GM11168 (cell line): ENCODE data around the gene AMPD3.

Experiments used
- in situ Hi-C: fragments of 300-500 bp; cut with MboI; formaldehyde crosslinking; loops from one replicate; pipeline ENCODE4 v1.12.0; 2022; ENCODE audit warnings: low sequenced_read_pairs; ENCODE audit not compliant: unreplicated experiment

Gene AMPD3

DNA sequence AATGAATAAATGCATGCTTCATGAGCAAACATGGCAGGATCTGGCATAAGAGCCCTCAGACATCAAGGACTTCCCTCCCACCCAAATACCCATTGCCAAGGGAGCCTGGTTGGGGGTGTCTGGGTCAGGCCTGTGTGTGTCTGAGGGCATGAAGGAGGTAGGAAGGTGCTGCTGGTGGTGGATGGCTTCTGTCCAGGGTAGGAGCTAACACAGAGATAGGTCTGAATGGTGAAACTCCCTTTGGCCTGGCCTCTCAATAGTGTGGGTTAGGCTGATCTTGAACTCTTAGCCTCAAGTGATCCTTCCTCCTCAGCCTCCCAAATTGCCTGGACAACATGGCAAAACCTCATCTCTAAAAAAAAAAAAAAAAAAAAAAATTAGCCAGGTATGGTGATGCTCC is 2.8 kb downstream of the AMPD3 start:
- in situ Hi-C loops = no loop called here

DNA sequence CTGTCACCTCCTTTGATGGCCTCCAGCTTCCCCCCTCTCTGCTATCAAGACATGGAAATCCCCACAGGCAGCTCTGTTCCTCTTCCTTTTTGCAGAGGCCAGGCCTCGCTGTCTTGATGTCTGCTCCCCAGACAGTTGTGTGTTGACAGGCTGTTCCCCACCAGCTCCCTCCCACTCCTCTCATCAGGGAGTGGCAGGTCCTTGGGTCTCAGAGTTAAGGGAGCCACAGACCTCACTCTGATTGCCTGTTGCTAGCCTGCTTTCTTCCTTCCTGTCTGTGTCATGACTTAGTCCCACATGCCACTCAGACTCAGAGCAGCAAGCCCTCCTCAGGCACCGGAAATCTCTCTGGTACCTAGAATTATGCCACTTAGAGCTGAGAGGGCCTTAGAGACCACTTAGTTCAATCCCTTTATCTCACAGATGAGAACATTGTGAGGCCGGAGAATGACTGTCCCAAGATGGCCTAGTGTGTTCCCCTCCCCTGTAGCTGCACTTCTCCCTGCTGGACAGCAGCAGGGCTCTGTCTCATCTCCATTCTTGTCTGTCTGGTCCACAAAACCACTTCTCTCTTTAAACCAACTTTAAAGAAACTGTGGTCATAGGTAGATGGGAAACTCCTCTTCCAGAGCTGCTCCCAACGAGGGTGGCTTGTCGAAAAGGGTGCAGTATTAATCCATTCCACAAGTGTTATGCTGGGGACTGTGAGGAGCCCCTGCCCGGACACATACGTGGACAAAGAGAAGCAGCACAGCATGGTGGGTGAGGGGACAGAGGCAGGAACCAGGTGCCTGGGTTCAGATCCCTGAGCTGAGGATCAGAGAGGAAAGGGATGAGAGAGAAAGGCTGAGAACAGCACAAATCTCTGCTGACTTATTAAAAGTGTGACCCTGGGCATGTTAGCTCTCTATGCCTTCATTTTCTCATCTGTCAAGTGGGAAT is 4.2 kb downstream of the AMPD3 start:
- in situ Hi-C loops = no loop called here

DNA sequence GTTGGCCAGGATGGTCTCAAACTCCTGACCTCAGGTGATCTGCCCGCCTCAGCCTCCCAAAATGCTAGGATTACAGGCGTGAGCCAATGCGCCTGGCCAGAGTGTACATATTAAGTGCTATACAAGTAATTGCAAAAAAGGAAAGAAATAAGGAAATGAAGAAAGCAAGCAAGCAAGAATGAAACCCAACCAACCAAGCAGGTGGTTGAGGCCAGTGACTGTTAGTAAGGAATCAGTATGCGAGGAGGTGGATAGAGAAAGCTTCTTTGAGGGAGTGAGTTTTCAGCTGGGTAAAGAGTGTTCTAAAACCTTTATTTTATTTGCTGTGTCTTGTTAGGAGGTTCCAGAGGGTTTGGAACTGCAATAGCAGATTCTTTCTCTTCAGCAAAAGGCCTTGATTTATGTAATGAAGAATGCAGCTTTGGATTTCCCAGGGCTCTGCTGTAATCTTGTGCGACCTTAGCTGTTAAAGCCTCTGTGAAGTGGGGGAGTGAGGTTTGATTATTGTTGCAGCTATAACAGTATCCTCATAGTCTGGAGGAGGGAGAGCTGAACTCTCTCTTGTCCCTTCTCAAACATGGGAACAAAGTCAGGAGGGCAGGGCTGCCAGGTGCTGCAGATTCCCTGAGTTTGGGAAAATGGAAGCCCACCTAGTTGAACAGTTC is 5.7 kb downstream of the AMPD3 start:
- in situ Hi-C loops = no loop called here

DNA sequence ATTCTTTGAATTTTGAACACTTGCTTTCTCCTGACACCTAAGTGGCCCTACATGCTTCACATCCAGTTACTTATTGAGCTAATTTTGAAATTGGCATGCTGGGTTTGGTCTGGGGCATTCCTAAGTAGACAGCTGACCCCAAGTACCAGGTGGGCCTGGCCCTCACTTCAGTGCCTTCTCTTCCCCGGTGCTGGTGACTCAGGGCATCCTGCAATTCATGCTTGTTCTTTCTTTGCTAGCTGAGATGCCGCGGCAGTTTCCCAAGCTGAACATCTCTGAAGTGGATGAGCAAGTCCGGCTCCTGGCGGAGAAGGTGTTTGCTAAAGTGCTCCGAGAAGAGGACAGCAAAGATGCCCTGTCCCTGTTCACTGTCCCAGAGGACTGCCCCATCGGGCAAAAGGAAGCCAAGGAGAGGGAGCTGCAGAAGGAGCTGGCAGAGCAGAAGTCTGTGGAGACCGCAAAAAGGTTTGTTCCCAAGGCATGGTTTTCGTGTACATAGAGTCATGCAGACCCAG is 6.3 kb downstream of the AMPD3 start:
- in situ Hi-C loops = no loop called here

DNA sequence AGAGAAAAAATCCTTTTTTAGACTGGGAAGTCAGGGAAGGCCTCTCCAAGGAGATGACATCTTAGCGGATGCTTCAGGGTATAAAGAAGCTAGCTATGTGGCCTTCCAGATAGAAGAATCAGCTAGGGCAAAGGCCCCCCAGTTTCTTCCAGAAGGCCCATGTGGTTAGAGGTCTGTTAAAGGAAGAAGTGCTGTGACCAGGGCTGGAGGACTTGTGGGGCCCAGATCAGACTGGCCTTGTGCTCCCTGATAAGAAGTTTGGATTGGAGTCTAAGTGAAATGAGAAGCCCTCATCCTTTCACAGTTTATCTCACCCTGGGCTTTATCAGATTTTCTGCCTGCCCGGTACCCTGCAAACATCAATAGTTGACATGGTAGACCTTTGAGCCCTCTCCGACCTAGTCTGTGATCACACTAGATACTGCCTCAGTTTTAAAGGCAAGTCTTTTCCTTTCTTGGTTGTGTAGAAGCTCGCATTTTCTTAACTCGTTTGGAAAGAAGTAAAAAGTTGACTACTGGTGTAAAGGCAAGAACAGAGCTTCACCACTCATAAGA is 7.8 kb downstream of the AMPD3 start:
- in situ Hi-C loops = no loop called here

DNA sequence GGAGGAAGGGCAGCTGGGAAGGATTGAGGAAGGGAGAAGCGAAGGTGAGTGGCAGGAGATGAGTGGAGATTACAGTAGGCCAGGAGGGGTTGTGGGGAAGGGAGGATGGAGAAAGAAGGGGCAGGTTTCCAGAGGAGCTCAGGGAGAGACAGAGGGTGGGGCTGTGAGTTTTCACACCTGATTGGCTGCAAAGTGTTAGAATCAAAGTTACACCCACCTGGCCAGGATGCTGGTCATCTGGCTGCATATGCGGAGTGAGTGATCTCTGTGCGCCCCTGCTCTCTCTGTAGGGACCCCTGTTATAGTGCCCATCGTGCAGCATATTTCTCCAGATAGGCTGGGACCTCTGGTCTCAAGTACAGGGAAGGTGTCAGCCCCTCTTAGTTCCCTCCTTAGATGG is 18.3 kb downstream of the AMPD3 start:
- in situ Hi-C loops = no loop called here

DNA sequence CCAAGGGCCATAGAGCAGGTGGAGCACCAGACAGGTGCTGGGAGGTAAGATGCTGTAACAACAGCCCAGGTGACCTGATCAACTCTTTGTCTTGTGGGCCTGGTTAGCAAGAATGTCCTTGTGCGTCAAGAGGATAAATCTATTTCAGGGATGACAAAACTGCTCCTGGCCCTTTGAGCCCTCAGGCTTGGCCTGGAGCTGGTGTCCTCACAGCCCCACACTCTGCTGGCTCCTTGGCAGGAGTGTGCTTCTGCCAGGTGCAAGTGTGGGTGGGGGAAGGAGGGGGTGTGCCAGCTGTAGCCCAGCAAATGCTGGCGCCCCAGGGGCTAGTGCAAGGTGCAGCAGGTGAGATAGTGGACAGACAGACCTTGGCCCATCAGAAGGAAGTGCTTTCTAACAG is 19.5 kb downstream of the AMPD3 start:
- in situ Hi-C loops = no loop called here

DNA sequence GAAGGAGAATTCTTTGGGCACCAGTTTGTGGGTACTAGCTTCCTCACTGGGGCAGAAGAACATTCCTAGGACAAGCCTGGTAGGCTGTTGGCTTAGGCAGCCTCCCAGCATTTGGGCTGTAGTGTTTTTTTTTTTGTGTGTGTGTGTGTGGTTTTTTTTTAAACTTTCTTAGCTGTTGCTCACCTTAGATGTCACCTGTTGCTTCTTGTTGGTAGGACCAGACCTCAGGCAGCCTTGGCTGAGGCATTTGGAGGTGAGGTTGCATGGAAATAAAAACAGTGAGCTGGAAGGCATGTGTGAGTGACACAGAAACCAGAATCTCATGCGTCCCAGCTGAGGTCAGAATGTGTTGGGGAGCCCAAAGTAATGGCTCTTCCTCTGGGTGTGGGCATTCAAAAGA is 21.3 kb downstream of the AMPD3 start:
- in situ Hi-C loops = no loop called here

DNA sequence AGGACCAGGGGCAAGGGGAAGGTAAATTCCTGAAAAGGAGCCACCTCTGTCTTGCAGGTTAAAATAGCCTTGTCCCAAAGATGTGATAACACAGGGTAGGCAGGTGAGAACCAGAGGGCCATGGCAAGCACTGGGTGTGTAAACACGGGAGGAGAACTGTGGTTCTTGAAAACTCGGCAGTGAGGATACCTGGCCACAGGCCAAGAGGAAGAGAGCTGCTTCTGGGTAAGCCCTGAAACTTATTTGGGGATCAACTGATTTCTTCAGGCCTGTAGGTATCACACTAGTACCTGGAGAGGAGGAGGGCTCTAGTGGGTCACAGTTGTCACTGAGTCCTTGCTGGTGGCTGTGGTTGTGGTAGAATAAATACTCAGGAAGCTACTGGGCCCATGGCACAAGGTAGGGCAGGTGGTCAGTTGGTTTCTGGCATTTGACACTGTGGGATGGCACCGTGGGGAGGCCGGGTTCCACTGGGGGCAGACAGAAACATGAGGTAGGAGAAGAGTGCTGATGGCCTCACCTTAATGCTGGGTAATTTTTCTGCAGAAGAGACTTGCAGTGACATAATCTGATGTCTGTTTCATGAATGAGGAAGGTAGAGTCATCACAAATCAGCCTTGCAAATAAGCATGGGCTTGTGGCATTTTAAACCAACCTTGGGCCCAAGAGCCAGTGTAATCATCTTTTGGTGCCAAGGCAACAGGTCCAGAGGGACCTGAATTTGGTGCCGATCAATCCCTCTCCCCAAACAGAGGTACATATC is 22.0 kb downstream of the AMPD3 start:
- in situ Hi-C loops = no loop called here

DNA sequence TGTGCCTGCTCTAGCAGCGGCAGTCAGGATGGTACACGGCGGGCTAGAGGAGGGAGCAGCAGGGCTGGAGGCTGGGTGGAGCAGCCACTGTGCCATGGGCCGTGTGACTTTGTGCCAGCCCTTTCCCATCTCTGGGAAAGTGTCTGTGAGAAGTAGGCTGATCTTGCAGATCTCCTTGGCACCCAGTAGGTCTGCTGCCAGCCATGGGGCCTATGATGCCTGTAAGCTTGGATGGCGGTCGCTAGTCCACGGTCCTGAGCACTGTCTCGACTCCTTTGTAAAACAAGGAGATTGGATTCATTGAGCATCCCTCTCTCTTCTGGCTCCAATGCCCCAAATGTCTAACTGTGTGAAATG is 22.6 kb downstream of the AMPD3 start:
- in situ Hi-C loops = no loop called here

DNA sequence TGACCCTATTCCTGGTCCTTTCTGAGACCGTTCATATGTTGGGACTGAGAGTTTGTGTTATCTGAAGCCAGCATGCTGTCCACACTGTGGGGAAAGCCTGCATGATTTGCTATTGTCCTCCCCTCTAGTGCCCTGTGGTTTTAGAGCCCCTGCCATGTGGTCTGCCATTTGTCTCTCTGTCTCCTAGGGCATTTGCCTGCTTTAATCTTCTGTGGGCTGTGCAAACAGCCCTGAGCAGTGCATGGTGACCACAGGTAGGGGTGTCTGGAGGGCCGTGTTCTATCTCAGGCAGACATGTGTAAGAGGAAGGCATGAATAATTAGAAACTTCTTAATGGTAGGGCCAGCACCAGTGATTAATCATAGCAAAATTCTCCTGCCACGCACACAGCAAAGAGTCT is 23.0 kb downstream of the AMPD3 start:
- in situ Hi-C loops = no loop called here

DNA sequence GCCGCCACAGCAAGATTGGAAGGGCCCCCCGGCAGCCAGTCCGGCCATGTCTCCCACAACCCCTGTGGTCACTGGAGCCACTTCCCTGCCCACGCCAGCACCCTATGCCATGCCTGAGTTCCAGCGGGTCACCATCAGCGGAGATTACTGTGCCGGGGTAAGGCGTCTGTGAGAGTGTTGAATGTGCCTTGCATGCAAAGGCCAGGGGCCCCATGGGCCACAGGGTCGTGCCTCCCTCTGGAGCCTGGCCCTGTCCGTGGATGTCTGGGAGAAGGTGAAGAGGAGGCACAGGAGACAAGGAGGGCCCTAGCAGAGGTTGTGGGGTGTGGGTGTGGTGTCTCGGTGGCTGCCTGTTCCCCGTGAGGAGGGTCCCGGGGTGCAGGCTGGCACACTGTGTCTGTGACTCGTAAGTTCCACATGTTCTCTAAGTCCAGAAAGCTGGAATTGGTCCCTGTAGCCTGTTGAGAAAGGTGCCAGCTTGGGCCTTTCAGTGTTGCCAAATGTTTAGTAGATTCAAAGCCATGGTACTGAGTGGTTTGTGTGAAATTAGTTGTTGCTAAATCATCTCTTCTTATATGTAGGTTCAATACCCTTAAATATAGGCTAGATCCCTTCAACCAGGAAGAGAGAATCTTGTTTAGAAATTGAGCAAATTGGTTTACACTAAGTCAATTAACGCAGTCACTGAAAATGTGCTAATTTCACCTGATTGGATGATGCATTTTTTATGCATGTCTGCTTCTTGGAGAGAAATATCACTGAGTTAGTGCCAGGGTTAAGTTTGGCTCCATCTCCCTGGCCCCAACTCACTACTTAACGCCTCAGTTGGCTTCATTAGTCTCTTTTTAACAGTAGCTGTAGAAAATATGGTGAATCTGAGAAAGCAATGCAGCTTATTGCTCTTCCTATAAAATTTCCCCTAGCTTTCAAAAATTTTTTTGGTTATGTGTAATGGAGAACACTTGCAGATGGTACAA is 23.8 kb downstream of the AMPD3 start:
- in situ Hi-C loops = no loop called here

DNA sequence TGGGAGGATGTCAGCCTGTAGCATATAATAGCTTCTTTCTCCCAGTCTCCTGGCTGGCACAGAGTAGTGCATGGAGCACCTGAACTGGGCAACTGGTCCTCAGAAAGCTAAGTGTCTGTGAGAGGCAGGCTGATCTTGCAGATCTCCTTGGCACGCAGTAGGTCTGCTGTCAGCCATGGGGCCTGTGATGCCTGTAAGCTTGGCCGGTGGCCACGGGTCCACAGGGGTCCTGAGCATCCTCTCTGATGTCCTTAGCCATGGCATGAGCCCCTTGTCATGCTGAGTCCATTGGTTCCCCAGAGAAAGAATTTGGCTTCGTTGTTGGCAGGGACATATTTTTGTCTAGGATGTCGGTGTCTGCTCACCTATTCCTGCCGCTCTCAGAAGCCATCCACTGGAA is 25.0 kb downstream of the AMPD3 start:
- in situ Hi-C loops = no loop called here

DNA sequence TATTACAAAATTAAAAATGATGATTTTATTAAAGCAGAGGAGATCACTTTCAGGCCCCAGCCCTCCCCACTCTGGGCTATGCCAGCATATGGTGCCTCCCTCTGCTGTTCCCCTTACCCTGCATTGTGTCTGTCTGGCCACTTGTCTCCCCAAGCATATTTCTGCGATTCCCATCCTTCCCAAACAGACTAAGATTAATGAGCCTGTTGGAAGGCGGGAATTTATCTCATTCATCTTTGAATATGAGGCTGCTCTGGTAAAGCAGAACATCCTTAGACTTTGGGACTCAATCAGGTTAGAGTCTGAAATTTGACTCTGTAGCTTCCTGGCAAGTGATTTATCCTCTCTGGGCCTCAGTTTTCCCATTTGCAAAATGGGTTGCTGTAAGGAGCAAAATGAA is 25.7 kb downstream of the AMPD3 start:
- in situ Hi-C loops = no loop called here

DNA sequence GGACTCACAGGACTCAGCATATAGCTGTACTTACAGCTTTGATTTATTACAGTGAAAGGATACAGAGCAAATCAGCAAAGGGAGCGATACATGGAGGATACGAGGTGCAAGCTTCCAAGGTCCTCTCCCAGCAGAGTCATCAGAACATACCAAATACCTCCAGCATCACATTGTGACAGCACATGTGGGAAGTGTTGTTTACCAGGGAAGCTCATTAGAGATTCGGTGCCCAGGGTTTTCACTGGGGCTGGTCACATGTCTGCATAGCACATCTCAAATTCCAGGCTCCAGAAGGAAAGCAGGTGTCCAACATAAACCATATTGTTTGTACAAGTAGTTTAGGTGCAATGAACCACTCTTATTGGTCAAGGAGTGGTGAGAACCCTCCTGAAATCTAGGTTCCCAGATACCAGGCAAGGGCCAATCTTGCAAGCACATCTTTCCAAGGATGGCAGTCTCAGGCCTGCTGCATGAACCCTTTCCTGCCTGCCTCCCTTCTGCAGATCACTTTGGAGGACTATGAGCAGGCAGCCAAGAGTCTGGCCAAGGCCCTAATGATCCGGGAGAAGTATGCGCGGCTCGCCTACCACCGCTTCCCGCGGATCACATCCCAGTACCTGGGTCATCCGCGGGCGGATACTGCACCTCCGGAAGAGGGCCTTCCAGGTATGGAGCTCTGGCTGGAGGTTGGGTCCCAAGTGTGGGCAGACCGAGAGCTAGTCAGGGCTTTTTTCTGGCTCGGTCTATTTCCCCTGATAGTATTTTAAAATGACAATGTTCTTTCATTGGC is 26.7 kb downstream of the AMPD3 start:
- in situ Hi-C loops = no loop called here

DNA sequence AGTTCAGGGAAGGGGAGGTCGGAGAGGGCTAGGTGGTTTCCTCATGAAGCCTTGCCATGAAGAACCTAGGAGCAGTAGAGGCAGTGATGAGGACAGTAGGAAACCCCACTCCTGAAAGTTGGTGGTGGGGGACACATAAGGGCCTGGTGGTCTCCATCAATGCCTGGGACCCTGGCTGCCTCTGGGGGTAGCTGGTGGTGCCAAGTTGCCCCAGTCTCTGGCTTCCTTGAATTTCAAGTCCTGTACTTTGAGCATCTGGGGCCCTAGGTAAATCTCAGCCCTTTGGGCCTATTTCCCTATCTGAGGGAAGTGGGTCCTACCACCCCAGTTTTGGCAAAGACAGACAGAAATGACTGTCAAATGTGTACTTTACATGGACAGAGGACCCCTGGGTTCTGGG is 28.1 kb downstream of the AMPD3 start:
- in situ Hi-C loops = no loop called here

DNA sequence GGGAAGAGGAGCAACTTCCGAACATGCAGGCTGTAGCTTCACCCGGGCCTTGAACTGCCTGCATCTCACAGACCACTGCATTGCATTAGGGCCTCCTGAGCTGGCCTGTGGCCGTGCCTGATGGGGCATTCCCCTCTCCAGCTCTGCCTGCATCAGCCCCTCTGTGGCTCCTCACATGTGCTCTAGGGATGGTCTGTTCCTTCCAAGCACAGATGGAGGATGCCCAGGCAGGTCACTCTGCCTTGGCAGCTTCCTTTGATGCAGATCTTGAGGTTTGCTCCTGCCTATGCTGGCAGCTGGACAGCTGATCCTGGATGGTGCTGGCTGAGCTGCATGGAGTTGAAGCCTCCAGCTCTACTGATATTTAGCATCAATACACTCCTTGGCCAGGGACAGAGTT is 28.5 kb downstream of the AMPD3 start:
- in situ Hi-C loops = no loop called here

DNA sequence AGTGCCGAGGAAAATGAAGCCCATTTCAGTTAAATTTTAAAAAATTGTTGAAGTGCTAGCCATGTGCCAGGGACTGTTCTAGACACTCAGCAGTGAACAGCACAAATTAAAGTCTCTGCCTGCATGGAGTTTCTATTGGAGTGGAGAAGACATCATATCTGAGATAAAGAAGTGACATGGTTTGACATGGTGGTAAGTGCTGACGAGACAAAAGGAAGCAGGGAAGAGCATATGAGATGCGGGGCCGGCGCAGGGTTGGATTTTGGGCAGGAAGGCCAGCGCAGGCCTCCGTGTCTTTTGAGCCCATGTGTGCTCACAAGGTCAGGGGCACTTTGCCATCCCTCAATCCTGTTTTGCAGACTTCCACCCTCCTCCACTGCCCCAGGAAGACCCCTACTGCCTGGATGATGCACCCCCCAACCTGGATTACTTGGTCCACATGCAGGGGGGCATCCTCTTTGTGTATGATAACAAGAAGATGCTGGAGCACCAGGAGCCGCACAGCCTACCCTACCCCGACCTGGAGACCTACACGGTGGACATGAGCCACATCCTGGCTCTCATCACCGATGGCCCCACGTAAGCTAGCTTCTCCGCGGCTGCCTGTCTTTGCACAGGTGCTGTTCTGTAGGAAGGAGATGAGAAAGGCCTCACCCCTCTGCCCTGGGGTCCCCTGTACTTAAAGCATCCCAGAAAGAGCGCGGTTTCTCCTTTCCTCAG is 29.6 kb downstream of the AMPD3 start:
- in situ Hi-C loops = no loop called here
